Activated T-cell treated with anti-CD3 and anti-CD28 coated beads, Interleukin-2, amount 50 U/mL, for 24 hours (primary cell): ENCODE measurements around the gene TNRC6A.
A peak's percentile ranks its signal among the peaks of the same experiment; 100 is the strongest.
"Not testable (repeated sequence)": the region's sequence is repeated elsewhere in the genome, so short reads cannot be mapped to it uniquely, and the experiment has no call there.

Experiments
- DNase-seq: peaks from one replicate; pipeline ENCODE4 v3.0.0-alpha.2; 2020
- H3K27ac Mint-ChIP-seq: 2 replicates; pipeline ENCODE4 v1.8.0; 2020; ENCODE audit warnings: mild to moderate bottlenecking, mixed read lengths
- H3K27me3 Mint-ChIP-seq: 2 replicates; pipeline ENCODE4 v1.8.0; 2020; ENCODE audit warnings: mixed read lengths
- H3K36me3 Mint-ChIP-seq: 2 replicates; pipeline ENCODE4 v1.8.0; 2020; ENCODE audit warnings: low read depth, mixed read lengths
- H3K4me1 Mint-ChIP-seq: 2 replicates; pipeline ENCODE4 v1.8.0; 2020; ENCODE audit warnings: low read depth, mixed read lengths
- H3K4me3 Mint-ChIP-seq: 2 replicates; pipeline ENCODE4 v1.8.0; 2020; ENCODE audit warnings: mild to moderate bottlenecking, moderate library complexity, mixed read lengths
- H3K9me3 Mint-ChIP-seq: 2 replicates; pipeline ENCODE4 v1.8.0; 2020; ENCODE audit warnings: mixed read lengths

TNRC6A gene

GRCh38 chr16:24736758-24737157 lies 7.3 kb downstream of the TNRC6A start:
- no peak overlapping the region for H3K4me3 Mint-ChIP-seq
- peaks cover 87% of the 10 kb centered on the region for H3K36me3 Mint-ChIP-seq
- H3K27ac Mint-ChIP-seq: no peak overlapping the region
- no peaks in the 10 kb centered on the region for H3K9me3 Mint-ChIP-seq
- no peaks in the 10 kb centered on the region for H3K27me3 Mint-ChIP-seq
- peaks cover 94% of the 10 kb centered on the region for H3K4me1 Mint-ChIP-seq
- DNase-seq: no peak

GRCh38 chr16:24737391-24737871 lies 8.0 kb downstream of the TNRC6A start:
- H3K9me3 Mint-ChIP-seq: no peaks in the 10 kb centered on the region
- peak overlapping the region; percentile 34 for H3K27ac Mint-ChIP-seq
- H3K36me3 Mint-ChIP-seq: peaks cover 87% of the 10 kb centered on the region
- no peak overlapping the region for H3K4me3 Mint-ChIP-seq
- no peaks in the 10 kb centered on the region for H3K27me3 Mint-ChIP-seq
- DNase-seq: no peak
- peaks cover 94% of the 10 kb centered on the region for H3K4me1 Mint-ChIP-seq

- peaks cover 95% of the 10 kb centered on the region for H3K4me1 Mint-ChIP-seq
- peak overlapping the region; percentile 64 for H3K27ac Mint-ChIP-seq
- no peaks in the 10 kb centered on the region for H3K9me3 Mint-ChIP-seq
Observed at GRCh38 chr16:24737916-24738594, 8.6 kb downstream of the TNRC6A start.

GRCh38 chr16:24738895-24739294 lies 9.4 kb downstream of the TNRC6A start:
- Mint-ChIP-seq H3K27ac (peak overlapping the region; percentile 64), H3K4me1 (peaks cover 94% of the 10 kb centered on the region), H3K27me3 (no peaks in the 10 kb centered on the region), H3K9me3 (no peaks in the 10 kb centered on the region), H3K4me3 (no peak overlapping the region), H3K36me3 (peaks cover 84% of the 10 kb centered on the region)
- DNase-seq: no peak

More at GRCh38 chr16:24737916-24738594, 8.6 kb downstream of the TNRC6A start:
- DNase-seq: no peak
- Mint-ChIP-seq H3K36me3 (peaks cover 86% of the 10 kb centered on the region), H3K4me3 (no peak overlapping the region), H3K27me3 (no peaks in the 10 kb centered on the region)

- H3K27me3 Mint-ChIP-seq: no peaks in the 10 kb centered on the region
- H3K4me1 Mint-ChIP-seq: peaks cover 94% of the 10 kb centered on the region
- H3K4me3 Mint-ChIP-seq: no peak overlapping the region
- no peak overlapping the region for H3K27ac Mint-ChIP-seq
- peaks cover 89% of the 10 kb centered on the region for H3K36me3 Mint-ChIP-seq
- no peak for DNase-seq
- H3K9me3 Mint-ChIP-seq: no peaks in the 10 kb centered on the region
Observed at GRCh38 chr16:24741862-24742261, 12.4 kb downstream of the TNRC6A start.

- H3K36me3 Mint-ChIP-seq: peaks cover 93% of the 10 kb centered on the region
- not testable (repeated sequence) for H3K27me3 Mint-ChIP-seq, DNase-seq, H3K9me3 Mint-ChIP-seq, H3K27ac Mint-ChIP-seq, H3K4me3 Mint-ChIP-seq
- peaks cover 94% of the 10 kb centered on the region for H3K4me1 Mint-ChIP-seq
Observed at GRCh38 chr16:24742610-24743009, 13.2 kb downstream of the TNRC6A start.

- H3K9me3 Mint-ChIP-seq: no peaks in the 10 kb centered on the region
- H3K4me1 Mint-ChIP-seq: peaks cover 90% of the 10 kb centered on the region
- DNase-seq: no peak
- peaks cover 79% of the 10 kb centered on the region for H3K36me3 Mint-ChIP-seq
- no peak overlapping the region for H3K4me3 Mint-ChIP-seq
- H3K27me3 Mint-ChIP-seq: no peaks in the 10 kb centered on the region
- H3K27ac Mint-ChIP-seq: peak overlapping the region; percentile 71
Observed at GRCh38 chr16:24745391-24745790, 15.9 kb downstream of the TNRC6A start.

- Mint-ChIP-seq H3K27ac (no peak overlapping the region), H3K9me3 (no peaks in the 10 kb centered on the region), H3K4me3 (no peak overlapping the region), H3K4me1 (peaks cover 89% of the 10 kb centered on the region), H3K27me3 (no peaks in the 10 kb centered on the region), H3K36me3 (peaks cover 78% of the 10 kb centered on the region)
- DNase-seq: no peak
Observed at GRCh38 chr16:24745791-24746190, 16.3 kb downstream of the TNRC6A start.

GRCh38 chr16:24747441-24747840 lies 18.0 kb downstream of the TNRC6A start:
- Mint-ChIP-seq H3K27me3 (no peaks in the 10 kb centered on the region), H3K4me1 (peaks cover 86% of the 10 kb centered on the region), H3K27ac (peak overlapping the region; percentile 48), H3K36me3 (peaks cover 72% of the 10 kb centered on the region), H3K9me3 (no peaks in the 10 kb centered on the region), H3K4me3 (no peak overlapping the region)
- no peak for DNase-seq

- Mint-ChIP-seq H3K27ac (peak overlapping the region; percentile 61), H3K9me3 (no peaks in the 10 kb centered on the region), H3K4me3 (no peak overlapping the region), H3K36me3 (peaks cover 73% of the 10 kb centered on the region), H3K4me1 (peaks cover 86% of the 10 kb centered on the region), H3K27me3 (no peaks in the 10 kb centered on the region)
- no peak for DNase-seq
Observed at GRCh38 chr16:24748242-24748641, 18.8 kb downstream of the TNRC6A start.

- no peak for DNase-seq
- no peaks in the 10 kb centered on the region for H3K27me3 Mint-ChIP-seq
- H3K9me3 Mint-ChIP-seq: no peaks in the 10 kb centered on the region
- H3K36me3 Mint-ChIP-seq: peaks cover 63% of the 10 kb centered on the region
- H3K4me1 Mint-ChIP-seq: peaks cover 81% of the 10 kb centered on the region
- no peak overlapping the region for H3K4me3 Mint-ChIP-seq
- peak overlapping the region; percentile 61 for H3K27ac Mint-ChIP-seq
Observed at GRCh38 chr16:24749310-24749709, 19.9 kb downstream of the TNRC6A start.

- peaks cover 82% of the 10 kb centered on the region for H3K4me1 Mint-ChIP-seq
- not testable (repeated sequence) for H3K27me3 Mint-ChIP-seq, H3K4me3 Mint-ChIP-seq
Observed at GRCh38 chr16:24749872-24750271, 20.4 kb downstream of the TNRC6A start.

GRCh38 chr16:24753000-24753399 lies 23.5 kb downstream of the TNRC6A start:
- peaks cover 73% of the 10 kb centered on the region for H3K4me1 Mint-ChIP-seq
- DNase-seq: no peak
- no peaks in the 10 kb centered on the region for H3K9me3 Mint-ChIP-seq
- H3K27ac Mint-ChIP-seq: peak overlapping the region; percentile 88
- no peaks in the 10 kb centered on the region for H3K27me3 Mint-ChIP-seq
- peaks cover 53% of the 10 kb centered on the region for H3K36me3 Mint-ChIP-seq
- H3K4me3 Mint-ChIP-seq: peak overlapping the region; percentile 11

More at GRCh38 chr16:24749872-24750271, 20.4 kb downstream of the TNRC6A start:
- not testable (repeated sequence) for H3K9me3 Mint-ChIP-seq, H3K27ac Mint-ChIP-seq, DNase-seq
- H3K36me3 Mint-ChIP-seq: peaks cover 64% of the 10 kb centered on the region

GRCh38 chr16:24753437-24753836 lies 24.0 kb downstream of the TNRC6A start:
- H3K27ac Mint-ChIP-seq: peak overlapping the region; percentile 88
- H3K27me3 Mint-ChIP-seq: no peaks in the 10 kb centered on the region
- H3K9me3 Mint-ChIP-seq: no peaks in the 10 kb centered on the region
- no peak for DNase-seq
- H3K36me3 Mint-ChIP-seq: peaks cover 53% of the 10 kb centered on the region
- H3K4me1 Mint-ChIP-seq: peaks cover 69% of the 10 kb centered on the region
- peak overlapping the region; percentile 11 for H3K4me3 Mint-ChIP-seq

GRCh38 chr16:24754543-24754942 lies 25.1 kb downstream of the TNRC6A start:
- Mint-ChIP-seq H3K36me3 (peaks cover 42% of the 10 kb centered on the region), H3K27me3 (no peaks in the 10 kb centered on the region), H3K4me3 (no peak overlapping the region), H3K9me3 (no peaks in the 10 kb centered on the region), H3K4me1 (peaks cover 57% of the 10 kb centered on the region), H3K27ac (peak overlapping the region; percentile 84)
- no peak for DNase-seq
